Stromal cell of bone marrow (primary cell): Measurements from ENCODE around the gene ZNF835.

ENCODE experiments used
- DNase-seq: peaks from one replicate; pipeline ENCODE4 v3.0.0-alpha.2; 2012; ENCODE audit warnings: low read depth

Gene ZNF835

GRCh38 chr19:56661248-56661647, 10.3 kb downstream of the ZNF835 start:
- DNase-seq, result no peak

GRCh38 chr19:56660381-56661107, 11.0 kb downstream of the ZNF835 start:
- DNase-seq, result no peak

- no peak for DNase-seq
Measured at GRCh38 chr19:56654151-56654550, 17.4 kb downstream of the ZNF835 start.

GRCh38 chr19:56643460-56643955, 28.0 kb downstream of the ZNF835 start:
- DNase-seq, result no peak

GRCh38 chr19:56642711-56643459, 28.7 kb downstream of the ZNF835 start, which contains the start of gene SMIM17:
Gene SMIM17 (plus strand): TSS chr19:56643159. CDS start chr19:56645668, 2,509 bp downstream.
- DNase-seq, result no peak

- DNase-seq, result no peak
Measured at GRCh38 chr19:56639217-56639616, 32.3 kb downstream of the ZNF835 start.

GRCh38 chr19:56637976-56638555, 33.5 kb downstream of the ZNF835 start:
- peak; percentile 33 for DNase-seq

- DNase-seq, result no peak
Measured at GRCh38 chr19:56633021-56633420, 38.5 kb downstream of the ZNF835 start.

GRCh38 chr19:56625708-56626107, 45.8 kb downstream of the ZNF835 start:
- DNase-seq, result no peak

GRCh38 chr19:56623006-56623405, 48.6 kb downstream of the ZNF835 start:
- no peak for DNase-seq

- no peak for DNase-seq
Measured at GRCh38 chr19:56622374-56622773, 49.2 kb downstream of the ZNF835 start.

GRCh38 chr19:56619121-56619520, 52.4 kb downstream of the ZNF835 start:
- DNase-seq, result no peak

- no peak for DNase-seq
Measured at GRCh38 chr19:56617531-56617930, 54.0 kb downstream of the ZNF835 start.

- DNase-seq, result no peak
Measured at GRCh38 chr19:56613639-56614038, 57.9 kb downstream of the ZNF835 start.

- DNase-seq, result no peak
Measured at GRCh38 chr19:56612737-56613136, 58.8 kb downstream of the ZNF835 start.
